ENCODE measurements around the gene ACTR3C.
"Not testable (repeated sequence)": the region's sequence is repeated elsewhere in the genome, so short reads cannot be mapped to it uniquely, and the experiment has no call there.

Gene ACTR3C

GRCh38 chr7:150336746-150337145 lies 13.4 kb upstream of the ACTR3C start:
- FAIRE-seq: no peak

GRCh38 chr7:150335774-150336112 lies 12.4 kb upstream of the ACTR3C start:
- DNase-seq (ENCODE audit: low spot score) (no peak), FAIRE-seq (no peak)

More at GRCh38 chr7:150336746-150337145, 13.4 kb upstream of the ACTR3C start:
- no peak for DNase-seq (ENCODE audit: low spot score)

DNA sequence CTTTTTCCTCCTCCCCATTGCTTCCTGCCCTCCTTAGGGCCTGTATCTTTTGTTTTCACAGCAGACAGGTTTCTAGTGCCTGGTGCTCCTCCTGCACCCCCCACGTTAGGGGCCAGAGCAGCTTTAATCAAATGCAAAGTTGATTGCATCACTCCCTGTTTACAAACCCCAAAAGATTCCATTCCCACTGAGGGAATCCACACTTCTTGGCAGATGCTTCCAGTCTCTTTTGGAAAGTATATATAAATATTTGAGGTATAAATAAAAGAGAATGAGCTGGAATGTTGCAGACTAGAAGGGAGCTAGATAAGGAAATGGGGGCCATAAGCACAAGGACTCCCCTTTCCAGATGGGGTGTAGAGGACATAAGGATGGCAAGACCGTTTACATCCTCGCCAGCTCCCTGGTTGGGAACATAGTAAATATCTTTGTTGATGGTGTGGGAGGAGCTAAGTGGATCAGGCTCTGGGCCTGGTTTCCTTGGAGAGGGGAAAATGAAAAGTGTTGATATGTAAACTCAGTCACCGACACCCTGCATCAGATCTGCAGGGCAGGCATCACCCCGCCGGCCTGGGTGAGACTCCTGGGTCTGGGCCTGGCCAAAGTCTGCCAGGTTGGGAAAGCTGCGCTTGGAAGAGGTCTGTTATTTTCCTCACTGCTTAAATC lies 11.9 kb upstream of the ACTR3C start:
- no peak for DNase-seq (ENCODE audit: low spot score)
- FAIRE-seq: no peak

DNA sequence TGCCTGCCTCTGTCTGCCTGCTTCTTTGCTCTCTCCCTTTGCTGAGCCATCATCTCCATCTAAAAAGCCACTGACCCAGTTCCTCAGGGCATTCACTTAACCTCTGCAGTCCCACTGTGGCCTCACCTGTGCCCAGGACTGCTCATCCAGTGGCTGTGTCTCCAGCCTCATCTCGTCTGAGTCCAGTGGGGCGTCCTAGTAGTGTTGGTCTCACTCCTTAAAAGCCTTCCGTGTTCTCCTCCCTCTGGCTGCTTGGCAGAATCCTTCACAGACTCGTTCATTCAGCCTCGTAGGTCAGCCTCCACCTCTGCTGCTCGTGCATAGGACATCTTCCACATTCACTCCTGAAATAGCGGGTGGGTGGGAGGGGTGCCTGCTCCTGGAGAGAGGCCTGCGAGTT lies 10.8 kb upstream of the ACTR3C start:
- DNase-seq (ENCODE audit: low spot score) (no peak), FAIRE-seq (no peak)

DNA sequence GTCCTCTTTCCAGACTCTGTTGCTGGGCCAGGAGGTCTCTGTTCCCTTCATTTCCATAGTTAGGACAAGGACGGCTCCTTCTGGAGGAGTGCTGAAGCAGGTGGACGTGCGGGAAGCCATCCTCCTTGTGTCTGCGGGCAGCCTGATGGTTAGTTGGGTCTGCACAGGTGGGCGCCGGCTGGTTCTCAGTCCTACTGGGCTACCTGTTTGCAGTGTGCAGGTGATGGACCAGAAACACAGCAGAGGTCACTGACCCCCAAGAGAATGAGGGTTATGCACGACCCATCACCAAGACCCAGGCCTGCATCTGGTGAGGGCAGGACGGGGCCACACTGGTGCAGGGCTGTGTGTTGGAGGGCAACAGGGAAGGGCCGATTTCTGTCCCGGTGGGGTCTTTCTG lies 10.3 kb upstream of the ACTR3C start:
- FAIRE-seq: no peak

DNA sequence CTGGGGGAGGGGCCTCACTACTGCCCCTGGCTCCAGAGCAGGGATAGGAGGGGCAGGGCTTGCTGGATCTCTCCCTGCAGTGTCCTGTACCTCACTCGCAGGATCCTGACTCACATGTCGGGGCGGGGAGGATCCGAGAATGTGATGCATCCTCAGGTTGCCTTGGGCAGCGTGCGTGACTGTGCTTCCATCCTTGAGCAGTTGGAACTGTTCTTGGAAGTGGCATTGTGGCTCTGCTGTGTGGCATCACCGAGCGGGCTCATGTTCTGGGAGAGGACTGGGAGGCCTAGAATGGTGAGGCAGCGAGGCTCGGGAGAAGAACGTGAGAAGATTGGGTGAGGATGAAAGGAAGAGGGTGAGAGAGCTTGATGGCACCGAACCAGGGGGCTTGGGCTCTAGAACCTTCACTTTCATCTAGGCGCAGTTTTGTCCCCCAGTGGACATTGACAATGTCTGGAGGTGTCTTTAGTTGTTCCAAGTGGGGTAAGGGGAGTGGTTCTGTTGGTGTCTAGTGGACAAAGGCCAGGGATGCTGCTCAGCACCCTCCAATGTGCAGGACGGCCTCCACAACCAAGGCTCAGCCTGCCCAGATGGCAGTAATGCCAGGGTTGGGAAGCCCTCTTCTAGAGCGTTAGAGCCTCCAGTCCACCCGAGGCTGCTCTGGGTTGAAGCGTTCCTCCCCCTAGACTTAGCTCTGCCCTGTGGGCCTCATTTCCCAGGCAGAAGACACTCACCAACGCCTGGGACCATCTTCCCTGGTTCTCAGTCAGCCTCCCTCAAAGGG lies 9.7 kb upstream of the ACTR3C start:
- FAIRE-seq (no peak), DNase-seq (ENCODE audit: low spot score) (no peak)

More for the DNA sequence above, 10.3 kb upstream of the ACTR3C start:
- no peak for DNase-seq (ENCODE audit: low spot score)

- FAIRE-seq (no peak), DNase-seq (ENCODE audit: low spot score) (no peak)
Observed at GRCh38 chr7:150330211-150330885, 7.0 kb upstream of the ACTR3C start.

DNA sequence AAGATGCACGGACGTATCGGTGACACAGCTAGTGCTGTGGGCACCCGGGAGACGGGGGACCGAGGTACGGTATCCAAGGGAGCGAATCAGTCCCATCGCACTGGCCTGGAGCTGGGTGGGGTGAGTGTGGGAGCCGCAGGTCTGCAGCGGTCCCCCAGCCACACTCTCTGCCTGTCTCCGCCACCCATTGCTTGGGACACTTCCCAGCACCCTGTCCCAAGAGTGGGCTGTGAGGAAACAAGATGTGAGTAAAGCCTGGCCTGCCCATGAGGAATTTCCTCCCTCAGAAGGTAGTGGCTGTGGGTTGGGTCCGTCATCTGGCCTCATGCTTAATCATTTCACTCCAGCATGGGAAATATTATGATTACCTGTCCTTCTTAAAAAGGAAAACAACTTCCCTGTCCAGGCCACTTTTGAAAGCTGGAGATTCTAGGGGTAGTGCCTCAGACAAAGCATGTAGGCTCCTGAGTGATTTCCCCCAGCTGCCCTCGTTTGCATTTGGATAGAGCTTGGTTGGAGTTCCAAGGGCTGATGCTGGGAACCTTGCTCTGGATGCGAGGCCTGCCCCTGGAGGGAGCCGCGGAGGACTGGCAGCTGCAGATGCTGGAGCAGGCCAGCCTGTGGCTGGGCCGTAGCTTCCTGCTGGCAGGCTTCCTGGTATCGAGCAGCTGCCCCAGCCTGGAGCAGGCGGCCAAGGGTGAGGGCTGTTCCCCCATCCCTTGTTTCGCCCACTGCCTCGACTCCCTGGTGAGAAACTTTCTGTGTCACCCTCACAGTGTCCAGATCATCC lies 6.2 kb upstream of the ACTR3C start:
- no peak for FAIRE-seq
- peak; percentile 34 for DNase-seq (ENCODE audit: low spot score)

DNA sequence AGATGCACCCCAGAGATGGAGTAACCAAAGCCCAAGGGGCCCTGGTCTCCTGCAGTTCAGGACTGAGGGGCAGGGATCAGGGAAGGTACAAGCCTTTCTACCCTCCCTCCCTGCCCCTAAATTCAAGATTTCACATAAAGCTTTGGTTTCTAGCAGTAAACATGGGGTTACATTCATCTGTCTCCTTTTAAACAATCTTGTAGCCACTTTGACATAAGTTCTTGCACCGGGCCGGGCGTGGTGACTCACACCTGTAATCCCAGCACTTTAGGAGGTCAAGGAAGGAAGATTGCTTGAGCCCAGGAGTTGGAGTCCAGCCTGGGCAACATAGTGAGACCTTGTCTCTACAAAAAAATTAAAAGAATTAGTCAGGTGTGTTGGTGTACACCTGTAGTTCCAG lies 4.0 kb upstream of the ACTR3C start:
- no peak for FAIRE-seq

GRCh38 chr7:150326657-150327268 lies 3.4 kb upstream of the ACTR3C start:
- peak; percentile 69 for DNase-seq (ENCODE audit: low spot score)
- FAIRE-seq: peak; percentile 90

More for the DNA sequence above, 4.0 kb upstream of the ACTR3C start:
- DNase-seq (ENCODE audit: low spot score): no peak

- FAIRE-seq: no peak
Observed at GRCh38 chr7:150325901-150326300, 2.6 kb upstream of the ACTR3C start.

DNA sequence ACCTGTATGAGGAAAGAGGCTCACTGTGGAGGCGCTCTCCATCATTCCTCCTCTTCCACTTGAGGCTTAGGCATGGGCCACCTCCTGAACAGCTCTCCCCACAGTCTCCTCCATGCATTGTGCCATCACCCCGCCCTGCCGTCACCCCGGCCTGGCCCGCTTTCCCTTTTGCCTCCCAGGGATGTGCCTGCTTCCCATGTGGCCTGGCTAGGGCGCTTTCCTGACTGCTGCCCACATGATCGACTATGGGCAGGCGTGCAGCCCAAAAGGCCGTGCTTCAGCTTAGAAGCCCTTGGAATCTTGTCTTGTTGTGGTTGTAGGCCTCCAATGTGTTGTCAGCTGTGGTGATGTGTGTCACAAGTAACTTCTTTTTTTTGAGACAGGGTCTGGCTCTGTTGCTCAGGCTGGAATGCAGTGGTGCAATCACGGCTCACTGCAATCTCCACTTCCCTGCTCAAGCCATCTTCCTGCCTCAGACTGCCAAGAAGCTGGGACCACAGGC lies 1.8 kb upstream of the ACTR3C start:
- DNase-seq (ENCODE audit: low spot score) (peak; percentile 46), FAIRE-seq (no peak)

More at GRCh38 chr7:150325901-150326300, 2.6 kb upstream of the ACTR3C start:
- DNase-seq (ENCODE audit: low spot score): no peak

DNA sequence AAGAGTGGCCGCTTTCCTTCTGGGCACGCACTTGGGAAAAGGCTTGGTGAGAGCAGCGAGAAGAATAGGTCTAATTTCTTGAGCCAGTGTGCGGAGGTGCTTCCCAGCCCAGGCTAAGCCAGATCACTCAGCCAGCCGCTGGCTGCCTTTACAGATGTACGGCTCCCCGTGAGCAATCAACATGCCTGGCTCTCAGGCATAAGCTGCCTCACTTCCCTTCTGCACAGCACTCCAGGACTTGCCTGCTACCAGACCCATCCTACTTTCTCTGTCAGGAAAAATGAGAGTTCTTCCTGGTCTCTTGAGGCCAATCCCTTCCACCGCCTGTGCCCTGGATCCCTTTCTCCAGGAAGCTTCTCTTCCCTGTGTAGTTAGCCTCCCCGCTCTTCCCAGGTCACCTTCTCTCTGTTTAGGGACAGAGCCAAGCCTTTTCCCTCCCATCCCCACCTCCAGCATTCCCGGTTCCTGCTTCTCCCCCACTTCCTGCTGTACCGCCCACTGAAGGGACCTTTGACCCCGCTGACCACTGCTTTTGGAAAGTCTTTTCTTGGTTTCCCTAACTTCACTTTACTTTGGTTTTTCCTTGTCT lies 1.1 kb upstream of the ACTR3C start:
- FAIRE-seq (peak; percentile 60), DNase-seq (ENCODE audit: low spot score) (peak; percentile 66)

- FAIRE-seq: no peak
- DNase-seq (ENCODE audit: low spot score): peak; percentile 65
Observed at GRCh38 chr7:150323682-150324372, 482 bp upstream of the ACTR3C start.

- DNase-seq (ENCODE audit: low spot score) (peak; percentile 71), FAIRE-seq (peak; percentile 56)
Observed at GRCh38 chr7:150322114-150322832, 1.1 kb downstream of the ACTR3C start.

GRCh38 chr7:150321788-150322113 lies 1.6 kb downstream of the ACTR3C start:
- DNase-seq (ENCODE audit: low spot score): no peak
- FAIRE-seq: no peak

- DNase-seq (ENCODE audit: low spot score) (peak; percentile 91), FAIRE-seq (peak; percentile 97)
Observed at GRCh38 chr7:150317748-150318444, 5.4 kb downstream of the ACTR3C start.

- not testable (repeated sequence) for FAIRE-seq; DNase-seq (ENCODE audit: low spot score)
Observed at GRCh38 chr7:150316987-150317386, 6.4 kb downstream of the ACTR3C start.
